Keratinocyte (primary cell): ENCODE results near the gene GALNT14. TPM values are rescaled to one million over a fixed set of nuclear protein-coding genes. Genes with fewer than 3 reads are reported as not detected.

Experiments used
- DNase-seq: peaks from one replicate; pipeline ENCODE4 v3.0.0-alpha.2; 2011; ENCODE audit warnings: low read depth, missing footprints, low spot score
- FAIRE-seq: peaks from 2 replicates; lab custom pipeline; 2011; peaks lifted over from hg19 to GRCh38; lab: Jason Lieb, UNC
- H2AFZ ChIP-seq: 2 replicates; pipeline ENCODE4 v1.6.0; 2012; ENCODE audit warnings: low read length, control low read depth, inconsistent platforms; ENCODE audit not compliant: control insufficient read depth
- H3K27ac ChIP-seq: 2 replicates; pipeline ENCODE4 v1.5.1; 2011; ENCODE audit warnings: low read length; ENCODE audit not compliant: control insufficient read depth, insufficient read depth
- H3K27me3 ChIP-seq: 3 replicates; pipeline ENCODE4 v1.6.0; 2011; ENCODE audit warnings: low read length; ENCODE audit not compliant: control insufficient read depth, insufficient read depth; ENCODE audit errors: extremely low read depth
- H3K36me3 ChIP-seq, 2 experiments: 2 replicates in 1 of 2; 3 replicates in 1 of 2; pipeline ENCODE4 v1.5.1; 2011; ENCODE audit warnings: low read length in 2 of 2, mild to moderate bottlenecking in 1 of 2; ENCODE audit not compliant: control insufficient read depth in 2 of 2, insufficient read depth in 2 of 2; ENCODE audit errors: extremely low read depth in 1 of 2
- H3K4me1 ChIP-seq: 3 replicates; pipeline ENCODE4 v1.5.1; 2011; ENCODE audit warnings: low read length; ENCODE audit not compliant: control insufficient read depth, insufficient read depth; ENCODE audit errors: extremely low read depth
- H3K4me2 ChIP-seq: 3 replicates; pipeline ENCODE4 v1.6.0; 2011; ENCODE audit warnings: low read depth, low read length; ENCODE audit not compliant: control insufficient read depth, insufficient read depth; ENCODE audit errors: extremely low read depth
- H3K4me3 ChIP-seq, 3 experiments: fragments of 200-600 bp in 1 of 3; sonication (generic) in 1 of 3; 2 replicates in 2 of 3; 3 replicates in 1 of 3; pipeline ENCODE4 v1.5.1; 2011 to 2016; ENCODE audit warnings: low read length in 3 of 3, mild to moderate bottlenecking in 3 of 3, control low read depth in 2 of 3, inconsistent platforms in 1 of 3, low read depth in 1 of 3, mixed read lengths in 1 of 3, mixed run types in 1 of 3, moderate library complexity in 1 of 3; ENCODE audit not compliant: control insufficient read depth in 2 of 3, insufficient read depth in 2 of 3; ENCODE audit errors: extremely low read depth in 1 of 3
- H3K79me2 ChIP-seq: 2 replicates; pipeline ENCODE4 v1.6.0; 2012; ENCODE audit warnings: low read length; ENCODE audit not compliant: control insufficient read depth, insufficient read depth
- H3K9ac ChIP-seq: 3 replicates; pipeline ENCODE4 v1.6.0; 2011; ENCODE audit warnings: low read length; ENCODE audit not compliant: control insufficient read depth, insufficient read depth; ENCODE audit errors: extremely low read depth
- H3K9me1 ChIP-seq: 3 replicates; pipeline ENCODE4 v1.6.0; 2011; ENCODE audit warnings: low read length; ENCODE audit not compliant: control insufficient read depth, insufficient read depth; ENCODE audit errors: extremely low read depth
- H3K9me3 ChIP-seq: 2 replicates; pipeline ENCODE4 v1.5.1; 2012; ENCODE audit warnings: low read depth, low read length; ENCODE audit not compliant: control insufficient read depth
- H4K20me1 ChIP-seq: 3 replicates; pipeline ENCODE4 v1.6.0; 2011; ENCODE audit warnings: low read length; ENCODE audit not compliant: control insufficient read depth, insufficient read depth; ENCODE audit errors: extremely low read depth
- EZH2 ChIP-seq: IDR thresholded peaks from one replicate; pipeline ENCODE4 v1.6.1; 2012; ENCODE audit warnings: inconsistent platforms, mild to moderate bottlenecking, low read length, moderate library complexity
- dilution Hi-C: fragments of 300-500 bp; cut with MboI; formaldehyde crosslinking; loops from one replicate; pipeline ENCODE4 v1.7.0; 2020; ENCODE audit warnings: low sequenced_read_pairs; ENCODE audit not compliant: extremely low pct_ligation_motif_present
- polyA plus RNA-seq, 5 experiments: library from polyadenylated mRNA; depleted of rRNA in 3 of 5; stranded (reverse) in 3 of 5; stranded (forward) in 1 of 5; unstranded in 1 of 5; fragments of >200 nt; gene quantifications; 1 replicate in 1 of 5; 2 replicates in 3 of 5; 3 replicates in 1 of 5; pipeline versions ENCODE4 v1.2.1 to v1.2.3, GENCODE V29; 2011 to 2012; ENCODE audit warnings: missing spikeins in 2 of 5, low read depth in 1 of 5, low replicate concordance in 1 of 5
- TF ChIP-seq, protein P1 (sequence below), 3 experiments: IDR thresholded peaks in 1 of 3; conservative IDR thresholded peaks in 1 of 3; optimal IDR thresholded peaks in 1 of 3; 2 replicates in 2 of 3; 3 replicates in 1 of 3; pipeline versions ENCODE3 to v1.5.1; 2011; ENCODE audit warnings: low read length in 3 of 3, mild to moderate bottlenecking in 3 of 3, moderate library complexity in 2 of 3, control low read depth in 1 of 3, inconsistent platforms in 1 of 3; ENCODE audit not compliant: insufficient read depth in 2 of 3; ENCODE audit errors: extremely low read depth in 1 of 3

The GALNT14 gene
- polyA plus RNA-seq, 1 donor (not counting 4 experiments of a cell fraction or from before 2014, with no cell fraction given): 27.4 TPM

DNA sequence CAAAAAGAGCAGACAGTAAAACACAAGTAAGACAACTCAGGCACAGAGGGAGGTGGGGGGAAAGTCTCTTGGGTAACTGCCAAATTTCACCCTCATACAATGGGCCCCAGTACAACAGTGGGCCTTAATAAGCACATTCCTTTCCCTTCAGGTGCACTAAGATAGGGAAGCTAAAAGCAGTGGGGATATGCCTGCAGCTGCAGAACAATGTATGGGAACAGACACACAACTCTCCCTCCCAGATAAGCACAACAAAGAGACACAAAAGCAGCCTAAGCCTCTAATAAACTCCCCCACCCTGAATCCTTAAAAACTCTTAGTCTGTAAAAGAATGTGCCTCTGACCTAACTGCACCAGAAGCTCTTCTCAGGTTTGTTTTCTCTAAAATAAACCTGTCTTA is 24.5 kb downstream of the GALNT14 start:
- H3K36me3 ChIP-seq: no peaks in the 10 kb centered on the region
- H3K4me1 ChIP-seq: peaks cover 6% of the 10 kb centered on the region
- no peak overlapping the region for H3K4me3 ChIP-seq
- peaks cover 7% of the 10 kb centered on the region for H4K20me1 ChIP-seq
- TF ChIP-seq, protein P1, sequence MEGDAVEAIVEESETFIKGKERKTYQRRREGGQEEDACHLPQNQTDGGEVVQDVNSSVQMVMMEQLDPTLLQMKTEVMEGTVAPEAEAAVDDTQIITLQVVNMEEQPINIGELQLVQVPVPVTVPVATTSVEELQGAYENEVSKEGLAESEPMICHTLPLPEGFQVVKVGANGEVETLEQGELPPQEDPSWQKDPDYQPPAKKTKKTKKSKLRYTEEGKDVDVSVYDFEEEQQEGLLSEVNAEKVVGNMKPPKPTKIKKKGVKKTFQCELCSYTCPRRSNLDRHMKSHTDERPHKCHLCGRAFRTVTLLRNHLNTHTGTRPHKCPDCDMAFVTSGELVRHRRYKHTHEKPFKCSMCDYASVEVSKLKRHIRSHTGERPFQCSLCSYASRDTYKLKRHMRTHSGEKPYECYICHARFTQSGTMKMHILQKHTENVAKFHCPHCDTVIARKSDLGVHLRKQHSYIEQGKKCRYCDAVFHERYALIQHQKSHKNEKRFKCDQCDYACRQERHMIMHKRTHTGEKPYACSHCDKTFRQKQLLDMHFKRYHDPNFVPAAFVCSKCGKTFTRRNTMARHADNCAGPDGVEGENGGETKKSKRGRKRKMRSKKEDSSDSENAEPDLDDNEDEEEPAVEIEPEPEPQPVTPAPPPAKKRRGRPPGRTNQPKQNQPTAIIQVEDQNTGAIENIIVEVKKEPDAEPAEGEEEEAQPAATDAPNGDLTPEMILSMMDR (optimal IDR thresholded peaks at IDR 0.05 in 1 of 3, IDR thresholded peaks at IDR 0.05 in 1 of 3, conservative IDR thresholded peaks at IDR 0.05 in 1 of 3; ENCODE audit: extremely low read depth in 1 of 3, insufficient read depth in 2 of 3, low read length in 3 of 3): no peak
- no peak for TF ChIP-seq EZH2
- no peak for FAIRE-seq
- H3K4me2 ChIP-seq: no peak overlapping the region
- no peak overlapping the region for H3K27ac ChIP-seq
- H3K27me3 ChIP-seq: no peaks in the 10 kb centered on the region
- H3K9me3 ChIP-seq: no peaks in the 10 kb centered on the region
- peaks cover 20% of the 10 kb centered on the region for H3K79me2 ChIP-seq
- DNase-seq: no peak
- dilution Hi-C loops: no loop called here
- H3K9ac ChIP-seq: no peak overlapping the region
- H2AFZ ChIP-seq: no peak overlapping the region
- H3K9me1 ChIP-seq: no peaks in the 10 kb centered on the region

DNA sequence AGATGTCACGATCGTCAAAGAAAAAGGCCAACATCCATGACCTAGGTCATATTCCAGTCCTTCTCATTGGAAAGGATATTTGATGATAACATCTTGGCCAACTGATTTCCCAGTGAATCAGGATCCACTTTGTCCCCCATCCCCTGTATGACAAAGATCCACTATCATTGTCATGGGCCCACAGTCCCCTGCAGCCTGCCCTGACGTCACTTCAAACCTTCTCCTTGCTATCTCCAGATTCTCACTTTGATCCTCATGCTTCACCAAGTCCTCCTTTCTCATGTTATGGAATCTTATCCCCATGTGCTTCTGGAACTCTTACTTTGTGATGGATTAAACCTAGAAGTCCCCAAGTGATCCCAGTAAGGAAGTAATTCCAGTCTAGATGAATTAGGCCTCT is 25.7 kb downstream of the GALNT14 start:
- H3K36me3 ChIP-seq: no peaks in the 10 kb centered on the region
- dilution Hi-C loops: no loop called here
- no peak for FAIRE-seq
- no peak overlapping the region for H3K9ac ChIP-seq
- H3K27ac ChIP-seq: no peak overlapping the region
- no peak overlapping the region for H3K4me2 ChIP-seq
- peaks cover 16% of the 10 kb centered on the region for H3K4me1 ChIP-seq
- H2AFZ ChIP-seq: no peak overlapping the region
- TF ChIP-seq, protein P1 (optimal IDR thresholded peaks at IDR 0.05 in 1 of 3, IDR thresholded peaks at IDR 0.05 in 1 of 3, conservative IDR thresholded peaks at IDR 0.05 in 1 of 3; ENCODE audit: extremely low read depth in 1 of 3, insufficient read depth in 2 of 3, low read length in 3 of 3): no peak
- no peak for TF ChIP-seq EZH2
- H4K20me1 ChIP-seq: peaks cover 7% of the 10 kb centered on the region
- DNase-seq: no peak
- H3K9me3 ChIP-seq: no peaks in the 10 kb centered on the region
- H3K9me1 ChIP-seq: no peaks in the 10 kb centered on the region
- H3K4me3 ChIP-seq: no peak overlapping the region
- H3K79me2 ChIP-seq: peaks cover 18% of the 10 kb centered on the region
- H3K27me3 ChIP-seq: no peaks in the 10 kb centered on the region
